GM13977 (cell line): ENCODE measurements around the gene AGBL4.

Source experiments
- DNase-seq: peaks from one replicate; pipeline ENCODE4 v3.0.0; 2012; ENCODE audit warnings: low spot score
- CTCF ChIP-seq: IDR thresholded peaks from 2 replicates; pipeline ENCODE4 v1.5.1; 2012; ENCODE audit warnings: mild to moderate bottlenecking, control low read depth; ENCODE audit not compliant: insufficient read depth; ENCODE audit errors: extremely low read depth, missing control alignments
- in situ Hi-C: fragments of 300-500 bp; cut with MboI; formaldehyde crosslinking; loops from one replicate; pipeline ENCODE4 v1.12.0; 2022; ENCODE audit warnings: low sequenced_read_pairs, low pct_unique_long_range_greater_than_20kb, mixed read lengths, inconsistent platforms; ENCODE audit not compliant: unreplicated experiment

Gene AGBL4

GRCh38 chr1:48572134-48572533, 1451.6 kb downstream of the AGBL4 start:
- no peak for TF ChIP-seq CTCF
- in situ Hi-C loops = no loop called here
- DNase-seq = no peak

DNA sequence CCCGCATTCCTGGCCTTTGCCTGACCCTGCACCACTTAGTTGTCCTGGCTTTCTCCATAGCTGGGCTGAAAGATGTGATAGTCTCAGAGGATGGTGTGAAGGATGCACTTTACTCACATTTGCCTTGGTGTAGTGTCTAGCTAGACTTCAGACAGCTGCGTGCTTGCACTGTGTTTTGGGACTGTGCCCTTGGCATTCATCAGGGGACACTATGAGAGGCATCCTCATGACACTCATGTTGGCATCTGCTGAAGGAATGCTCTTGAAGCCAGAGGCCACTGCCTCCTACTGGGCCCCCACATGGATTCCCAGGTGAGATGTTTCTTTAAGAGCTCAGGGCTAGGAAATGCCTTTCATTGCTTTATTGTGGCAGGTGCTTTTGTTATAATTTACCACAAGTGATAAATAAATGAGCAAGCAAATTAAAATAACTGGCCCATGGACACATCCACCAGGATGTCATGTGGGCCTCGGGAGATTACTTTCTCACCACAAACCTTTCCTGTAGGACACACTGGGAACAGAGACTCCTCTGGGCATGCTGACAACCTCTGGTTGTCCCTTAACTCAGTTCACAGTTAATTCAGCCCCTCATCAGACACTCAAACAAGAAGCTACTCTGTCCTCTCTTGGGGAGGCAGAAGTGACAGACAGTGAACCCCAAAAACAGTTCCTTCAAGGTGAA, 1452.3 kb downstream of the AGBL4 start:
- in situ Hi-C loops = no loop called here
- TF ChIP-seq CTCF = no peak
- no peak for DNase-seq

DNA sequence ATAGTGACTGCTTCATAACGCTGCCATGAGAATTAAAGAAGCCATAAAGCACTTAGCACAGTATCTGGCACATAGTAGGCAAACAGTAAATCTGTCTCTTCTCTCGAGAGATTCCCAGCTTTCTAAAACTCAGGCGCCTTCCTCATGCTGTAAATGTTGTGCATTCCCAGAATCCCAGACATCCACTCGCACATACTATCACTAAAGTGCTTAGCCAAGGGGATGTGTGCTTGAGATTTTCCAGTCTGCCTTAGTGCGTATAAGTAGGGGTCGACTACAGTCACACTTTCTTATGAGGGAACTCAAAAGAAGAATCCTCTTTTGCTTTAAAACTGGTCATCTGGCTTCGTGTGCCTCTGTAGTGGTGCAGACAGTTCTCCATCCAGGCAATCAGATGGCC, 1453.2 kb downstream of the AGBL4 start:
- TF ChIP-seq CTCF = no peak
- in situ Hi-C loops = no loop called here
- DNase-seq = no peak

GRCh38 chr1:48568501-48568900, 1455.3 kb downstream of the AGBL4 start:
- no peak for TF ChIP-seq CTCF
- DNase-seq = no peak
- in situ Hi-C loops = no loop called here

GRCh38 chr1:48566492-48566891, 1457.3 kb downstream of the AGBL4 start:
- in situ Hi-C loops = no loop called here
- DNase-seq = no peak
- no peak for TF ChIP-seq CTCF

GRCh38 chr1:48563021-48563420, 1460.7 kb downstream of the AGBL4 start:
- no peak for TF ChIP-seq CTCF
- no peak for DNase-seq
- in situ Hi-C loops = no loop called here

GRCh38 chr1:48561444-48561843, 1462.3 kb downstream of the AGBL4 start:
- no peak for TF ChIP-seq CTCF
- DNase-seq = no peak
- in situ Hi-C loops = no loop called here
